ENCODE results near the gene USP10. TPM values are rescaled to one million over a fixed set of nuclear protein-coding genes. Genes with fewer than 3 reads are reported as not detected.

Gene USP10
- total RNA-seq, 1 donor from 2014 or later, result 107 TPM

GRCh38 chr16:84658690-84659089 lies 41.1 kb upstream of the USP10 start:
- Mint-ChIP-seq H3K9me3 (ENCODE audit: unreplicated experiment) (no peaks in the 10 kb centered on the region), H3K4me1 (ENCODE audit: low read depth, unreplicated experiment) (peaks cover 2% of the 10 kb centered on the region), H3K4me3 (ENCODE audit: unreplicated experiment) (no peak overlapping the region), H3K27me3 (ENCODE audit: low read depth, unreplicated experiment) (no peaks in the 10 kb centered on the region), H3K27ac (ENCODE audit: unreplicated experiment) (no peak overlapping the region), H3K36me3 (ENCODE audit: low read depth, unreplicated experiment) (peaks cover 24% of the 10 kb centered on the region)
- Histone ChIP-seq H2AFZ (ENCODE audit: low read depth, low read length) (no peak overlapping the region), H3K4me1 (ENCODE audit: insufficient read depth, low read length) (no peaks in the 10 kb centered on the region), H3K4me2 (ENCODE audit: low read length) (no peak overlapping the region), H3K4me3 (ENCODE audit: insufficient read depth, low read depth, low read length) (no peak overlapping the region), H4K20me1 (ENCODE audit: insufficient read depth, low read length) (peaks cover 31% of the 10 kb centered on the region), H3K79me2 (ENCODE audit: insufficient read depth, low read length) (peaks cover 3% of the 10 kb centered on the region), H3K36me3 (ENCODE audit: insufficient read depth, low read length) (peaks cover 25% of the 10 kb centered on the region), H3K27me3 (ENCODE audit: insufficient read depth, low read length) (no peaks in the 10 kb centered on the region), H3K9ac (ENCODE audit: low read length) (no peak overlapping the region), H3K27ac (ENCODE audit: low read depth, low read length) (no peak overlapping the region), H3K9me3 (ENCODE audit: insufficient read depth, low read depth, low read length) (no peaks in the 10 kb centered on the region)
- TF ChIP-seq EZH2 (IDR thresholded peaks at IDR 0.05; ENCODE audit: insufficient read depth, low read length) (no peak), CTCF (IDR thresholded peaks at IDR 0.05; ENCODE audit: insufficient read depth, low read depth, low read length) (no peak)
- FAIRE-seq (no peak), DNase-seq (ENCODE audit: low read depth) (no peak)

- peaks cover 24% of the 10 kb centered on the region for H3K36me3 Mint-ChIP-seq (ENCODE audit: low read depth, unreplicated experiment)
- no peak overlapping the region for H3K9ac ChIP-seq (ENCODE audit: low read length)
- no peaks in the 10 kb centered on the region for H3K27me3 Mint-ChIP-seq (ENCODE audit: low read depth, unreplicated experiment)
- DNase-seq (ENCODE audit: low read depth) (no peak), FAIRE-seq (no peak)
- no peak for TF ChIP-seq EZH2 (IDR thresholded peaks at IDR 0.05; ENCODE audit: insufficient read depth, low read length)
- no peak for TF ChIP-seq CTCF (IDR thresholded peaks at IDR 0.05; ENCODE audit: insufficient read depth, low read depth, low read length)
- H3K9me3 Mint-ChIP-seq (ENCODE audit: unreplicated experiment), result no peaks in the 10 kb centered on the region
- H3K27ac Mint-ChIP-seq (ENCODE audit: unreplicated experiment), result no peak overlapping the region
- peaks cover 28% of the 10 kb centered on the region for H4K20me1 ChIP-seq (ENCODE audit: insufficient read depth, low read length)
- no peaks in the 10 kb centered on the region for H3K9me3 ChIP-seq (ENCODE audit: insufficient read depth, low read depth, low read length)
- H3K4me3 ChIP-seq (ENCODE audit: insufficient read depth, low read depth, low read length), result no peak overlapping the region
- H3K36me3 ChIP-seq (ENCODE audit: insufficient read depth, low read length), result peaks cover 28% of the 10 kb centered on the region
- H3K4me3 Mint-ChIP-seq (ENCODE audit: unreplicated experiment), result no peak overlapping the region
- no peak overlapping the region for H3K4me2 ChIP-seq (ENCODE audit: low read length)
- H3K79me2 ChIP-seq (ENCODE audit: insufficient read depth, low read length), result peaks cover 3% of the 10 kb centered on the region
- H2AFZ ChIP-seq (ENCODE audit: low read depth, low read length), result no peak overlapping the region
- H3K27me3 ChIP-seq (ENCODE audit: insufficient read depth, low read length), result no peaks in the 10 kb centered on the region
- peaks cover 2% of the 10 kb centered on the region for H3K4me1 Mint-ChIP-seq (ENCODE audit: low read depth, unreplicated experiment)
- no peak overlapping the region for H3K27ac ChIP-seq (ENCODE audit: low read depth, low read length)
- H3K4me1 ChIP-seq (ENCODE audit: insufficient read depth, low read length), result no peaks in the 10 kb centered on the region
Observed at GRCh38 chr16:84659656-84660300, 40.0 kb upstream of the USP10 start.

GRCh38 chr16:84660973-84661372 lies 38.8 kb upstream of the USP10 start:
- no peaks in the 10 kb centered on the region for H3K4me1 Mint-ChIP-seq (ENCODE audit: low read depth, unreplicated experiment)
- peak; percentile 14 for DNase-seq (ENCODE audit: low read depth)
- no peak overlapping the region for H3K9ac ChIP-seq (ENCODE audit: low read length)
- peaks cover 29% of the 10 kb centered on the region for H4K20me1 ChIP-seq (ENCODE audit: insufficient read depth, low read length)
- H3K4me2 ChIP-seq (ENCODE audit: low read length), result no peak overlapping the region
- H3K36me3 ChIP-seq (ENCODE audit: insufficient read depth, low read length), result peaks cover 28% of the 10 kb centered on the region
- H3K4me1 ChIP-seq (ENCODE audit: insufficient read depth, low read length), result no peaks in the 10 kb centered on the region
- H3K4me3 Mint-ChIP-seq (ENCODE audit: unreplicated experiment), result no peak overlapping the region
- no peak overlapping the region for H3K27ac Mint-ChIP-seq (ENCODE audit: unreplicated experiment)
- H3K27me3 Mint-ChIP-seq (ENCODE audit: low read depth, unreplicated experiment), result no peaks in the 10 kb centered on the region
- peaks cover 3% of the 10 kb centered on the region for H3K79me2 ChIP-seq (ENCODE audit: insufficient read depth, low read length)
- H3K4me3 ChIP-seq (ENCODE audit: insufficient read depth, low read depth, low read length), result no peak overlapping the region
- H3K27me3 ChIP-seq (ENCODE audit: insufficient read depth, low read length), result no peaks in the 10 kb centered on the region
- peaks cover 24% of the 10 kb centered on the region for H3K36me3 Mint-ChIP-seq (ENCODE audit: low read depth, unreplicated experiment)
- no peak for FAIRE-seq
- no peak overlapping the region for H3K27ac ChIP-seq (ENCODE audit: low read depth, low read length)
- H3K9me3 Mint-ChIP-seq (ENCODE audit: unreplicated experiment), result no peaks in the 10 kb centered on the region
- no peak for TF ChIP-seq EZH2 (IDR thresholded peaks at IDR 0.05; ENCODE audit: insufficient read depth, low read length)
- TF ChIP-seq CTCF (IDR thresholded peaks at IDR 0.05; ENCODE audit: insufficient read depth, low read depth, low read length), result no peak
- no peak overlapping the region for H2AFZ ChIP-seq (ENCODE audit: low read depth, low read length)
- no peaks in the 10 kb centered on the region for H3K9me3 ChIP-seq (ENCODE audit: insufficient read depth, low read depth, low read length)
